K562 (cell line): ENCODE data around the gene PMF1. TPM values are rescaled to one million over a fixed set of nuclear protein-coding genes. Genes with fewer than 3 reads are reported as not detected.

Source experiments
- BMI1 ChIP-seq: fragments of 150-350 bp; IDR thresholded peaks from 2 replicates; pipeline ENCODE4 v1.6.1; 2014; ENCODE audit warnings: low read length
- ELF4 ChIP-seq: fragments of 450-650 bp; formaldehyde crosslinking; IDR thresholded peaks from 2 replicates; pipeline ENCODE4 v1.4.0; 2022; ENCODE audit warnings: missing genetic modification characterization
- FOS ChIP-seq: IDR thresholded peaks from 3 replicates; pipeline ENCODE4 v1.6.1; 2011; ENCODE audit not compliant: insufficient read length; ENCODE audit errors: extremely low read depth
- FOXM1 ChIP-seq, 2 experiments: fragments of 450-650 bp in 1 of 2; sonication (generic) in 1 of 2; formaldehyde crosslinking in 1 of 2; IDR thresholded peaks; 2 replicates each; pipeline versions ENCODE4 v1.6.1 to v1.9.0; 2017 to 2022; ENCODE audit warnings: low read depth in 2 of 2, mild to moderate bottlenecking in 2 of 2, missing genetic modification reagents in 1 of 2, moderate library complexity in 1 of 2
- GABPB2 ChIP-seq: fragments of 250-450 bp; sonication (Bioruptor Pico); conservative IDR thresholded peaks from 2 replicates; pipeline ENCODE4 v1.5.1; 2021; ENCODE audit warnings: mild to moderate bottlenecking
- HCFC1 ChIP-seq: IDR thresholded peaks from 2 replicates; pipeline ENCODE4 v1.6.1; 2012; ENCODE audit warnings: low read depth, low read length, improper control_type of control experiment
- KDM2B ChIP-seq: fragments of 250-450 bp; sonication (Bioruptor Pico); IDR thresholded peaks from 2 replicates; pipeline ENCODE4 v1.8.0; 2021; ENCODE audit warnings: mild to moderate bottlenecking, moderate library complexity
- LARP7 ChIP-seq: fragments of 450-650 bp; IDR thresholded peaks from 2 replicates; pipeline ENCODE4 v1.6.1; 2016
- MCM7 ChIP-seq, 2 experiments: fragments of 450-650 bp; IDR thresholded peaks; 2 replicates each; pipeline ENCODE4 v1.6.1; 2016 to 2018
- NFATC3 ChIP-seq: fragments of 450-650 bp; IDR thresholded peaks from 2 replicates; pipeline ENCODE4 v1.6.1; 2017; ENCODE audit warnings: mild to moderate bottlenecking
- NR2C2 ChIP-seq, 2 experiments: fragments of 200-800 bp in 1 of 2; sonication (Bioruptor generic) in 1 of 2; sonication (generic) in 1 of 2; formaldehyde crosslinking in 1 of 2; IDR thresholded peaks; 2 replicates each; pipeline versions ENCODE4 v1.6.1 to v1.8.0; 2016 to 2022; ENCODE audit warnings: mild to moderate bottlenecking in 1 of 2, missing compliant biosample characterization in 1 of 2, missing genetic modification characterization in 1 of 2, missing genetic modification reagents in 1 of 2
- PCBP2 ChIP-seq: fragments of 200-400 bp; formaldehyde crosslinking; IDR thresholded peaks from 2 replicates; pipeline ENCODE4 v1.6.1; 2018; ENCODE audit warnings: low read length, low read depth, mild to moderate bottlenecking, moderate library complexity; ENCODE audit not compliant: poor library complexity, severe bottlenecking
- PTTG1 ChIP-seq: fragments of 450-650 bp; IDR thresholded peaks from 2 replicates; pipeline ENCODE4 v1.6.1; 2016; ENCODE audit warnings: low read depth, mild to moderate bottlenecking, missing genetic modification characterization, missing compliant biosample characterization
- ZNF134 ChIP-seq: fragments of 250-450 bp; sonication (Bioruptor Pico); conservative IDR thresholded peaks from 2 replicates; pipeline ENCODE4 v1.4.0; 2020
- ZNF778 ChIP-seq: fragments of 450-650 bp; formaldehyde crosslinking; IDR thresholded peaks from 2 replicates; pipeline ENCODE4 v1.4.0; 2020; ENCODE audit warnings: mild to moderate bottlenecking, moderate library complexity
- polyA plus RNA-seq, 8 experiments: library from polyadenylated mRNA; depleted of rRNA in 4 of 8; stranded (reverse) in 5 of 8; unstranded in 3 of 8; fragments of >200 nt; fragmentation: Nextera tagmentation in 2 of 8; fragmentation: Illumina TruSeq in 1 of 8; extraction: Ambion mirVana in 2 of 8; extraction: Trizol in 1 of 8; gene quantifications; 2 replicates each; pipeline versions ENCODE4 v1.2.1 to v1.2.3, GENCODE V29; 2011 to 2014; ENCODE audit warnings: inconsistent platforms in 1 of 8, missing spikeins in 1 of 8
- total RNA-seq, 7 experiments: library from RNA; depleted of rRNA in 6 of 7; stranded (reverse); fragments of >200 nt in 6 of 7; fragmentation: Illumina TruSeq in 2 of 7; extraction: Trizol in 2 of 7; gene quantifications; 2 replicates each; pipeline versions ENCODE4 v1.2.1 to v1.2.3, GENCODE V29; 2011 to 2021; ENCODE audit warnings: low replicate concordance in 1 of 7
- TF ChIP-seq, protein P1 (sequence below): fragments of 450-650 bp; formaldehyde crosslinking; IDR thresholded peaks from 2 replicates; pipeline ENCODE4 v1.4.0; 2020; ENCODE audit warnings: mild to moderate bottlenecking, moderate library complexity
- TF ChIP-seq, protein P2 (sequence below), 2 experiments: fragments of 450-650 bp; formaldehyde crosslinking in 1 of 2; IDR thresholded peaks; 2 replicates each; pipeline versions ENCODE4 v1.4.0 to v1.6.1; 2014 to 2020; ENCODE audit warnings: mild to moderate bottlenecking in 2 of 2, borderline replicate concordance in 1 of 2, low read depth in 1 of 2
- TF ChIP-seq, protein P3 (sequence below): IDR thresholded peaks from 2 replicates; pipeline ENCODE4 v1.6.1; 2011; ENCODE audit not compliant: insufficient read length; ENCODE audit errors: extremely low read depth

Gene PMF1
- total and polyA plus RNA-seq, 9 of the 15 experiments (the other 6 are each of a cell fraction or from before 2014, with no cell fraction given) = 9.4 to 92.9 (median 71.0) TPM

DNA sequence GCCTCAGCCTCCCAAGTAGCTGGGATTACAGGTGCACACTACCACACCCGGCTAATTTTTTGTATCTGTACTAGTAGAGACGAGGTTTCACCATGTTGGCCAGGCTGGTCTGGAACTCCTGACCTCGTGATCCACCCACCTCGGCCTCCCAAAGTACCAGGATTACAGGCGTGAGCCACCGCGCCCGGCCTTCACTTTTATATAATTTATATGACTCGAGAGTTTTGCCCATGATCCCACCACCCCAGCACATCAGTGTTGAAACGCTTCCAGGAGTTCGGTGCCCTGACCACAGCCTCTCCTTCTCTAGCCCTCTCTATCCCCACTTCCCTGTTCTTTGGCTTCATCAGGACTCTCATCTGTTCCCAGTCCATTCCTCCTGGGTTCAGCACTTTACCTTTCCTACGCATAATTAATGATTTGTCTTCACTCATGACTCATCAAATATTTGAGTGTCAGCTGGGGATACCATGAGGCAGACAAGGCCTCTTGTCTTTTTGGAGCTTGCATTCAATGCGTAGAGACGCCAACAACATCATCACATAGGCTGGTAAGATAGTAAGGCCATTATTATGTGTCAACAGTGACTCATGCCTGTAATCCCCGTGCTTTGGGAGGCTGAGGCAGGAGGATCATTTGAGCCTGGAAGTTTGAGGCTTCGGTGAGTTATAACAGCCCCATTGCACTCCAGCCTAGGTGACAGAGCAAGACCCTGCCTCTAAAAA lies 1.4 kb downstream of the PMF1 start (continued):
- TF ChIP-seq FOS (no peak), GABPB2 (CRISPR knock-in tag) (no peak), KDM2B (CRISPR knock-in tag) (no peak), MCM7 (IDR thresholded peaks at IDR 0.05) (no peak), LARP7 (no peak), HCFC1 (no peak), FOXM1 (IDR thresholded peaks at IDR 0.05; ENCODE audit: low read depth) (no peak), FOXM1 (CRISPR knock-in tag; IDR thresholded peaks at IDR 0.05; ENCODE audit: low read depth) (no peak), ZNF778 (CRISPR knock-in tag) (no peak), ELF4 (CRISPR knock-in tag) (no peak), PCBP2 (no peak), PTTG1 (tag) (no peak), ZNF134 (CRISPR knock-in tag) (no peak), NFATC3 (no peak), BMI1 (no peak), NR2C2 (CRISPR knock-in tag; IDR thresholded peaks at IDR 0.05) (no peak), NR2C2 (tag; IDR thresholded peaks at IDR 0.05) (no peak)
- TF ChIP-seq, protein P1, sequence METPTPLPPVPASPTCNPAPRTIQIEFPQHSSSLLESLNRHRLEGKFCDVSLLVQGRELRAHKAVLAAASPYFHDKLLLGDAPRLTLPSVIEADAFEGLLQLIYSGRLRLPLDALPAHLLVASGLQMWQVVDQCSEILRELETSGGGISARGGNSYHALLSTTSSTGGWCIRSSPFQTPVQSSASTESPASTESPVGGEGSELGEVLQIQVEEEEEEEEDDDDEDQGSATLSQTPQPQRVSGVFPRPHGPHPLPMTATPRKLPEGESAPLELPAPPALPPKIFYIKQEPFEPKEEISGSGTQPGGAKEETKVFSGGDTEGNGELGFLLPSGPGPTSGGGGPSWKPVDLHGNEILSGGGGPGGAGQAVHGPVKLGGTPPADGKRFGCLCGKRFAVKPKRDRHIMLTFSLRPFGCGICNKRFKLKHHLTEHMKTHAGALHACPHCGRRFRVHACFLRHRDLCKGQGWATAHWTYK (CRISPR knock-in tag) = no peak
- TF ChIP-seq, protein P2, sequence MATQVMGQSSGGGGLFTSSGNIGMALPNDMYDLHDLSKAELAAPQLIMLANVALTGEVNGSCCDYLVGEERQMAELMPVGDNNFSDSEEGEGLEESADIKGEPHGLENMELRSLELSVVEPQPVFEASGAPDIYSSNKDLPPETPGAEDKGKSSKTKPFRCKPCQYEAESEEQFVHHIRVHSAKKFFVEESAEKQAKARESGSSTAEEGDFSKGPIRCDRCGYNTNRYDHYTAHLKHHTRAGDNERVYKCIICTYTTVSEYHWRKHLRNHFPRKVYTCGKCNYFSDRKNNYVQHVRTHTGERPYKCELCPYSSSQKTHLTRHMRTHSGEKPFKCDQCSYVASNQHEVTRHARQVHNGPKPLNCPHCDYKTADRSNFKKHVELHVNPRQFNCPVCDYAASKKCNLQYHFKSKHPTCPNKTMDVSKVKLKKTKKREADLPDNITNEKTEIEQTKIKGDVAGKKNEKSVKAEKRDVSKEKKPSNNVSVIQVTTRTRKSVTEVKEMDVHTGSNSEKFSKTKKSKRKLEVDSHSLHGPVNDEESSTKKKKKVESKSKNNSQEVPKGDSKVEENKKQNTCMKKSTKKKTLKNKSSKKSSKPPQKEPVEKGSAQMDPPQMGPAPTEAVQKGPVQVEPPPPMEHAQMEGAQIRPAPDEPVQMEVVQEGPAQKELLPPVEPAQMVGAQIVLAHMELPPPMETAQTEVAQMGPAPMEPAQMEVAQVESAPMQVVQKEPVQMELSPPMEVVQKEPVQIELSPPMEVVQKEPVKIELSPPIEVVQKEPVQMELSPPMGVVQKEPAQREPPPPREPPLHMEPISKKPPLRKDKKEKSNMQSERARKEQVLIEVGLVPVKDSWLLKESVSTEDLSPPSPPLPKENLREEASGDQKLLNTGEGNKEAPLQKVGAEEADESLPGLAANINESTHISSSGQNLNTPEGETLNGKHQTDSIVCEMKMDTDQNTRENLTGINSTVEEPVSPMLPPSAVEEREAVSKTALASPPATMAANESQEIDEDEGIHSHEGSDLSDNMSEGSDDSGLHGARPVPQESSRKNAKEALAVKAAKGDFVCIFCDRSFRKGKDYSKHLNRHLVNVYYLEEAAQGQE (IDR thresholded peaks at IDR 0.05; ENCODE audit: borderline replicate concordance) = no peak
- TF ChIP-seq, protein P2 (CRISPR knock-in tag; IDR thresholded peaks at IDR 0.05; ENCODE audit: low read depth) = no peak
- TF ChIP-seq, protein P3, sequence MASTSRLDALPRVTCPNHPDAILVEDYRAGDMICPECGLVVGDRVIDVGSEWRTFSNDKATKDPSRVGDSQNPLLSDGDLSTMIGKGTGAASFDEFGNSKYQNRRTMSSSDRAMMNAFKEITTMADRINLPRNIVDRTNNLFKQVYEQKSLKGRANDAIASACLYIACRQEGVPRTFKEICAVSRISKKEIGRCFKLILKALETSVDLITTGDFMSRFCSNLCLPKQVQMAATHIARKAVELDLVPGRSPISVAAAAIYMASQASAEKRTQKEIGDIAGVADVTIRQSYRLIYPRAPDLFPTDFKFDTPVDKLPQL = no peak
